WTC11 (cell line): ENCODE measurements around the gene MGAT4A. TPM values are rescaled to one million over a fixed set of nuclear protein-coding genes. Genes with fewer than 3 reads are reported as not detected.

Experiments
- ATAC-seq: fragments of 200-7000 bp; cut with Tn5 transposase; 2 replicates; pipeline ENCODE4 v1.10.0; 2021; ENCODE audit warnings: mild to moderate bottlenecking, moderate library complexity
- CTCF ChIA-PET: fragments of 300-600 bp; sonication (Branson Sonifier 250); formaldehyde crosslinking; loops from one replicate; lab custom pipeline; 2021; ENCODE audit warnings: antibody characterized with exemption; lab: Charles Lee
- POLR2A ChIA-PET: fragments of 350-600 bp; sonication (Branson Sonifier 250); formaldehyde crosslinking; loops from one replicate; lab custom pipeline; 2021; ENCODE audit warnings: antibody characterized with exemption; lab: Charles Lee
- DNase-seq: peaks from one replicate; pipeline ENCODE4 v3.0.0; 2021; ENCODE audit warnings: low spot score
- H3K27ac Mint-ChIP-seq: 2 replicates; pipeline ENCODE4 v1.8.0; 2021; ENCODE audit warnings: mixed read lengths
- H3K27me3 Mint-ChIP-seq: 2 replicates; pipeline ENCODE4 v1.8.0; 2021; ENCODE audit warnings: low read depth, mild to moderate bottlenecking, moderate library complexity, mixed read lengths
- H3K36me3 Mint-ChIP-seq: 2 replicates; pipeline ENCODE4 v1.8.0; 2021; ENCODE audit warnings: mixed read lengths
- H3K4me1 Mint-ChIP-seq: 2 replicates; pipeline ENCODE4 v1.8.0; 2022; ENCODE audit warnings: mixed read lengths
- H3K4me3 Mint-ChIP-seq: 2 replicates; pipeline ENCODE4 v1.8.0; 2021; ENCODE audit warnings: mild to moderate bottlenecking, moderate library complexity, mixed read lengths
- H3K9me3 Mint-ChIP-seq: 2 replicates; pipeline ENCODE4 v1.8.0; 2021; ENCODE audit warnings: mixed read lengths
- FOXK1 ChIP-seq: sonication (generic); formaldehyde crosslinking; IDR thresholded peaks from 2 replicates; pipeline ENCODE4 v1.8.0; 2022; ENCODE audit warnings: mild to moderate bottlenecking, moderate library complexity, missing genetic modification reagents
- GTF2I ChIP-seq: fragments of 250-450 bp; sonication (Bioruptor Pico); conservative IDR thresholded peaks from 2 replicates; pipeline ENCODE4 v1.4.0; 2021; ENCODE audit warnings: mild to moderate bottlenecking
- NR2C2 ChIP-seq: sonication (generic); formaldehyde crosslinking; IDR thresholded peaks from 2 replicates; pipeline ENCODE4 v1.8.0; 2022; ENCODE audit warnings: mild to moderate bottlenecking, missing genetic modification reagents
- SMAD4 ChIP-seq: sonication (generic); formaldehyde crosslinking; IDR thresholded peaks from 2 replicates; pipeline ENCODE4 v1.8.0; 2022; ENCODE audit warnings: mild to moderate bottlenecking, missing genetic modification reagents
- ZBTB21 ChIP-seq: sonication (generic); formaldehyde crosslinking; IDR thresholded peaks from 2 replicates; pipeline ENCODE4 v1.8.1; 2023; ENCODE audit warnings: mild to moderate bottlenecking, missing genetic modification reagents, borderline replicate concordance
- ZNF121 ChIP-seq: sonication (generic); formaldehyde crosslinking; IDR thresholded peaks from 2 replicates; pipeline ENCODE4 v1.8.0; 2023; ENCODE audit warnings: missing genetic modification reagents
- ZNF138 ChIP-seq: sonication (generic); formaldehyde crosslinking; conservative IDR thresholded peaks from 2 replicates; pipeline ENCODE4 v1.8.1; 2022; ENCODE audit warnings: mild to moderate bottlenecking, moderate library complexity, missing genetic modification reagents
- ZNF232 ChIP-seq: sonication (generic); formaldehyde crosslinking; IDR thresholded peaks from 2 replicates; pipeline ENCODE4 v1.8.0; 2022; ENCODE audit warnings: mild to moderate bottlenecking, missing genetic modification reagents
- ZNF423 ChIP-seq: fragments of 250-450 bp; sonication (Bioruptor Pico); IDR thresholded peaks from 2 replicates; pipeline ENCODE4 v2.1.2; 2022; ENCODE audit warnings: mild to moderate bottlenecking, moderate library complexity
- total RNA-seq: library from RNA; stranded (reverse); gene quantifications from 3 replicates; pipeline ENCODE4 v1.2.3, GENCODE V29; 2021
- TF ChIP-seq, protein P1 (sequence below): sonication (generic); formaldehyde crosslinking; IDR thresholded peaks from 2 replicates; pipeline ENCODE4 v1.8.1; 2022; ENCODE audit warnings: low read depth, mild to moderate bottlenecking, moderate library complexity, missing genetic modification reagents, borderline replicate concordance
- TF ChIP-seq, protein P2 (sequence below): fragments of 250-450 bp; sonication (Bioruptor Pico); IDR thresholded peaks from 2 replicates; pipeline ENCODE4 v1.9.0; 2021; ENCODE audit warnings: mild to moderate bottlenecking
- TF ChIP-seq, protein P3 (sequence below): sonication (generic); formaldehyde crosslinking; conservative IDR thresholded peaks from 2 replicates; pipeline ENCODE4 v1.8.1; 2023; ENCODE audit warnings: mild to moderate bottlenecking, low read depth, missing genetic modification reagents, moderate library complexity
- TF ChIP-seq, protein P4 (sequence below): fragments of 200-600 bp; IDR thresholded peaks from 2 replicates; pipeline ENCODE4 v1.8.0; 2022; ENCODE audit warnings: antibody characterized with exemption
- TF ChIP-seq, protein P5 (sequence below): sonication (generic); formaldehyde crosslinking; IDR thresholded peaks from 2 replicates; pipeline ENCODE4 v1.8.0; 2022; ENCODE audit warnings: mild to moderate bottlenecking, missing genetic modification reagents
- TF ChIP-seq, protein P6 (sequence below): sonication (generic); formaldehyde crosslinking; IDR thresholded peaks from 2 replicates; pipeline ENCODE4 v1.8.0; 2022; ENCODE audit warnings: mild to moderate bottlenecking, missing genetic modification reagents
- TF ChIP-seq, protein P7 (sequence below): sonication (generic); formaldehyde crosslinking; IDR thresholded peaks from 2 replicates; pipeline ENCODE4 v1.8.0; 2022; ENCODE audit warnings: missing genetic modification reagents
- TF ChIP-seq, protein P8 (sequence below): fragments of 250-450 bp; sonication (Bioruptor Pico); IDR thresholded peaks from 2 replicates; pipeline ENCODE4 v2.1.2; 2022; ENCODE audit warnings: mild to moderate bottlenecking, moderate library complexity

The MGAT4A gene
- total RNA-seq, 1 experiment from 2014 or later, result 6.7 TPM

DNA sequence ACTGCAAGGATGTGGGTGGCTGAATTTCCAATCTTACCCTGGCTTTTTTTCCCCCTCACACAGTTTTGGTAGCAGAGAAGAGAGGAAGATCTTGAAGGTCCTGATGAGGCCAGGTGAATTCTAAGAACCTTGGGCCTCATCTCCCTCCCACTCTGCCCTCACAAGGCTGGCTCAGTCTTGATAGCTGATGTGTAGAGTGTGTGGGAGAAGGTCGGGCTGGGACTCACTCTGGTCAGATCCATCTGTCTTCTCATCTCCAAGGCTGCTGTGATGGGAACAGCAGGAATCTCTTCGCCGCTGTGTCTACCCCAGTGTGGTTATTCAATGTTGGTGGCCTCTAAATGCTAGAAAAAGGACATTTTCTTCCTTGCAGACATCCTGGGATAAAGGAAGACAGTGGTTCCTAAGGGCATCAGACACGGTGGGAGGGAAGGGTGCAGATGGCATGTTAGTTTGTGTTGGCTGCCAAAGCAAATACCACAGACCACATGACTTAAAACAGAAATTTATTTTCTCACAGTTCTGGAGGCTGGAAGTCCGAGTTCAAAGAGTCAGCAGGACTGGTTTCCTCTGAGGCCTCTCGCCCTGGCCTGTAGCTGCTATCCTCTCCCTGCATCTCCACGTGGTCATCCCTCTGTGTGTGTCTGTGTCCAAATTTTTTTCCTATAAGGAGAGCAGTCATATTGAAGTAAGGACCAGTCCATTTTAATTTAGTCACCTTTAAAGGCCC lies 37.6 kb upstream of the MGAT4A start:
- Mint-ChIP-seq H3K36me3 (no peaks in the 10 kb centered on the region), H3K27ac (no peak overlapping the region), H3K4me1 (peaks cover 17% of the 10 kb centered on the region), H3K4me3 (no peak overlapping the region), H3K9me3 (peaks cover 10% of the 10 kb centered on the region; the same call in 1 of the 2 replicates), H3K27me3 (peaks cover 4% of the 10 kb centered on the region; the same call in 1 of the 2 replicates)
- ChIA-PET CTCF (no interaction called here), POLR2A (no interaction called here)
- ATAC-seq (no peak), DNase-seq (no peak)
- TF ChIP-seq ZNF121 (CRISPR knock-in tag), result no peak
- TF ChIP-seq, protein P1, sequence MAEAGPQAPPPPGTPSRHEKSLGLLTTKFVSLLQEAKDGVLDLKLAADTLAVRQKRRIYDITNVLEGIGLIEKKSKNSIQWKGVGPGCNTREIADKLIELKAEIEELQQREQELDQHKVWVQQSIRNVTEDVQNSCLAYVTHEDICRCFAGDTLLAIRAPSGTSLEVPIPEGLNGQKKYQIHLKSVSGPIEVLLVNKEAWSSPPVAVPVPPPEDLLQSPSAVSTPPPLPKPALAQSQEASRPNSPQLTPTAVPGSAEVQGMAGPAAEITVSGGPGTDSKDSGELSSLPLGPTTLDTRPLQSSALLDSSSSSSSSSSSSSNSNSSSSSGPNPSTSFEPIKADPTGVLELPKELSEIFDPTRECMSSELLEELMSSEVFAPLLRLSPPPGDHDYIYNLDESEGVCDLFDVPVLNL (CRISPR knock-in tag), result no peak
- no peak for TF ChIP-seq GTF2I
- TF ChIP-seq, protein P2, sequence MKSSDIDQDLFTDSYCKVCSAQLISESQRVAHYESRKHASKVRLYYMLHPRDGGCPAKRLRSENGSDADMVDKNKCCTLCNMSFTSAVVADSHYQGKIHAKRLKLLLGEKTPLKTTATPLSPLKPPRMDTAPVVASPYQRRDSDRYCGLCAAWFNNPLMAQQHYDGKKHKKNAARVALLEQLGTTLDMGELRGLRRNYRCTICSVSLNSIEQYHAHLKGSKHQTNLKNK, result no peak
- TF ChIP-seq FOXK1 (CRISPR knock-in tag), result no peak
- TF ChIP-seq, protein P3, sequence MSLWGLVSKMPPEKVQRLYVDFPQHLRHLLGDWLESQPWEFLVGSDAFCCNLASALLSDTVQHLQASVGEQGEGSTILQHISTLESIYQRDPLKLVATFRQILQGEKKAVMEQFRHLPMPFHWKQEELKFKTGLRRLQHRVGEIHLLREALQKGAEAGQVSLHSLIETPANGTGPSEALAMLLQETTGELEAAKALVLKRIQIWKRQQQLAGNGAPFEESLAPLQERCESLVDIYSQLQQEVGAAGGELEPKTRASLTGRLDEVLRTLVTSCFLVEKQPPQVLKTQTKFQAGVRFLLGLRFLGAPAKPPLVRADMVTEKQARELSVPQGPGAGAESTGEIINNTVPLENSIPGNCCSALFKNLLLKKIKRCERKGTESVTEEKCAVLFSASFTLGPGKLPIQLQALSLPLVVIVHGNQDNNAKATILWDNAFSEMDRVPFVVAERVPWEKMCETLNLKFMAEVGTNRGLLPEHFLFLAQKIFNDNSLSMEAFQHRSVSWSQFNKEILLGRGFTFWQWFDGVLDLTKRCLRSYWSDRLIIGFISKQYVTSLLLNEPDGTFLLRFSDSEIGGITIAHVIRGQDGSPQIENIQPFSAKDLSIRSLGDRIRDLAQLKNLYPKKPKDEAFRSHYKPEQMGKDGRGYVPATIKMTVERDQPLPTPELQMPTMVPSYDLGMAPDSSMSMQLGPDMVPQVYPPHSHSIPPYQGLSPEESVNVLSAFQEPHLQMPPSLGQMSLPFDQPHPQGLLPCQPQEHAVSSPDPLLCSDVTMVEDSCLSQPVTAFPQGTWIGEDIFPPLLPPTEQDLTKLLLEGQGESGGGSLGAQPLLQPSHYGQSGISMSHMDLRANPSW (CRISPR knock-in tag), result no peak
- TF ChIP-seq, protein P4, sequence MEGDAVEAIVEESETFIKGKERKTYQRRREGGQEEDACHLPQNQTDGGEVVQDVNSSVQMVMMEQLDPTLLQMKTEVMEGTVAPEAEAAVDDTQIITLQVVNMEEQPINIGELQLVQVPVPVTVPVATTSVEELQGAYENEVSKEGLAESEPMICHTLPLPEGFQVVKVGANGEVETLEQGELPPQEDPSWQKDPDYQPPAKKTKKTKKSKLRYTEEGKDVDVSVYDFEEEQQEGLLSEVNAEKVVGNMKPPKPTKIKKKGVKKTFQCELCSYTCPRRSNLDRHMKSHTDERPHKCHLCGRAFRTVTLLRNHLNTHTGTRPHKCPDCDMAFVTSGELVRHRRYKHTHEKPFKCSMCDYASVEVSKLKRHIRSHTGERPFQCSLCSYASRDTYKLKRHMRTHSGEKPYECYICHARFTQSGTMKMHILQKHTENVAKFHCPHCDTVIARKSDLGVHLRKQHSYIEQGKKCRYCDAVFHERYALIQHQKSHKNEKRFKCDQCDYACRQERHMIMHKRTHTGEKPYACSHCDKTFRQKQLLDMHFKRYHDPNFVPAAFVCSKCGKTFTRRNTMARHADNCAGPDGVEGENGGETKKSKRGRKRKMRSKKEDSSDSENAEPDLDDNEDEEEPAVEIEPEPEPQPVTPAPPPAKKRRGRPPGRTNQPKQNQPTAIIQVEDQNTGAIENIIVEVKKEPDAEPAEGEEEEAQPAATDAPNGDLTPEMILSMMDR, result no peak
- TF ChIP-seq ZNF138, result no peak
- TF ChIP-seq, protein P5, sequence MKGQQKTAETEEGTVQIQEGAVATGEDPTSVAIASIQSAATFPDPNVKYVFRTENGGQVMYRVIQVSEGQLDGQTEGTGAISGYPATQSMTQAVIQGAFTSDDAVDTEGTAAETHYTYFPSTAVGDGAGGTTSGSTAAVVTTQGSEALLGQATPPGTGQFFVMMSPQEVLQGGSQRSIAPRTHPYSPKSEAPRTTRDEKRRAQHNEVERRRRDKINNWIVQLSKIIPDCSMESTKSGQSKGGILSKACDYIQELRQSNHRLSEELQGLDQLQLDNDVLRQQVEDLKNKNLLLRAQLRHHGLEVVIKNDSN, result no peak
- TF ChIP-seq, protein P6, sequence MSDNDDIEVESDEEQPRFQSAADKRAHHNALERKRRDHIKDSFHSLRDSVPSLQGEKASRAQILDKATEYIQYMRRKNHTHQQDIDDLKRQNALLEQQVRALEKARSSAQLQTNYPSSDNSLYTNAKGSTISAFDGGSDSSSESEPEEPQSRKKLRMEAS (CRISPR knock-in tag), result no peak
- no peak for TF ChIP-seq NR2C2 (CRISPR knock-in tag)
- no peak for TF ChIP-seq ZNF423 (CRISPR knock-in tag)
- TF ChIP-seq ZBTB21, result no peak
- TF ChIP-seq, protein P7, sequence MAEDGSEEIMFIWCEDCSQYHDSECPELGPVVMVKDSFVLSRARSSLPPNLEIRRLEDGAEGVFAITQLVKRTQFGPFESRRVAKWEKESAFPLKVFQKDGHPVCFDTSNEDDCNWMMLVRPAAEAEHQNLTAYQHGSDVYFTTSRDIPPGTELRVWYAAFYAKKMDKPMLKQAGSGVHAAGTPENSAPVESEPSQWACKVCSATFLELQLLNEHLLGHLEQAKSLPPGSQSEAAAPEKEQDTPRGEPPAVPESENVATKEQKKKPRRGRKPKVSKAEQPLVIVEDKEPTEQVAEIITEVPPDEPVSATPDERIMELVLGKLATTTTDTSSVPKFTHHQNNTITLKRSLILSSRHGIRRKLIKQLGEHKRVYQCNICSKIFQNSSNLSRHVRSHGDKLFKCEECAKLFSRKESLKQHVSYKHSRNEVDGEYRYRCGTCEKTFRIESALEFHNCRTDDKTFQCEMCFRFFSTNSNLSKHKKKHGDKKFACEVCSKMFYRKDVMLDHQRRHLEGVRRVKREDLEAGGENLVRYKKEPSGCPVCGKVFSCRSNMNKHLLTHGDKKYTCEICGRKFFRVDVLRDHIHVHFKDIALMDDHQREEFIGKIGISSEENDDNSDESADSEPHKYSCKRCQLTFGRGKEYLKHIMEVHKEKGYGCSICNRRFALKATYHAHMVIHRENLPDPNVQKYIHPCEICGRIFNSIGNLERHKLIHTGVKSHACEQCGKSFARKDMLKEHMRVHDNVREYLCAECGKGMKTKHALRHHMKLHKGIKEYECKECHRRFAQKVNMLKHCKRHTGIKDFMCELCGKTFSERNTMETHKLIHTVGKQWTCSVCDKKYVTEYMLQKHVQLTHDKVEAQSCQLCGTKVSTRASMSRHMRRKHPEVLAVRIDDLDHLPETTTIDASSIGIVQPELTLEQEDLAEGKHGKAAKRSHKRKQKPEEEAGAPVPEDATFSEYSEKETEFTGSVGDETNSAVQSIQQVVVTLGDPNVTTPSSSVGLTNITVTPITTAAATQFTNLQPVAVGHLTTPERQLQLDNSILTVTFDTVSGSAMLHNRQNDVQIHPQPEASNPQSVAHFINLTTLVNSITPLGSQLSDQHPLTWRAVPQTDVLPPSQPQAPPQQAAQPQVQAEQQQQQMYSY (CRISPR knock-in tag), result no peak
- TF ChIP-seq, protein P8, sequence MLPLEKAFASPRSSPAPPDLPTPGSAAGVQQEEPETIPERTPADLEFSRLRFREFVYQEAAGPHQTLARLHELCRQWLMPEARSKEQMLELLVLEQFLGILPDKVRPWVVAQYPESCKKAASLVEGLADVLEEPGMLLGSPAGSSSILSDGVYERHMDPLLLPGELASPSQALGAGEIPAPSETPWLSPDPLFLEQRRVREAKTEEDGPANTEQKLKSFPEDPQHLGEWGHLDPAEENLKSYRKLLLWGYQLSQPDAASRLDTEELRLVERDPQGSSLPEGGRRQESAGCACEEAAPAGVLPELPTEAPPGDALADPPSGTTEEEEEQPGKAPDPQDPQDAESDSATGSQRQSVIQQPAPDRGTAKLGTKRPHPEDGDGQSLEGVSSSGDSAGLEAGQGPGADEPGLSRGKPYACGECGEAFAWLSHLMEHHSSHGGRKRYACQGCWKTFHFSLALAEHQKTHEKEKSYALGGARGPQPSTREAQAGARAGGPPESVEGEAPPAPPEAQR (CRISPR knock-in tag), result no peak
- no peak for TF ChIP-seq ZNF232 (CRISPR knock-in tag)
- TF ChIP-seq SMAD4 (CRISPR knock-in tag), result no peak
